Gastrocnemius medialis (tissue), 4 donors: ENCODE results near the gene C20orf202.

Experiments
- CTCF ChIP-seq, 5 experiments: fragments of 450-650 bp in 3 of 5; fragments of 200-600 bp in 2 of 5; sonication (generic) in 2 of 5; IDR thresholded peaks in 4 of 5; conservative IDR thresholded peaks in 1 of 5; 1 replicate in 4 of 5; 2 replicates in 1 of 5; pipeline ENCODE4 v1.5.1; 2016 to 2019; ENCODE audit warnings: antibody characterized with exemption in 5 of 5, mild to moderate bottlenecking in 3 of 5, moderate library complexity in 3 of 5
- POLR2A ChIP-seq, 2 donors: fragments of 450-650 bp; IDR thresholded peaks; one replicate each; pipeline ENCODE4 v1.6.1; 2017; ENCODE audit warnings: antibody characterized with exemption in 2 of 2, mild to moderate bottlenecking in 2 of 2, moderate library complexity in 2 of 2

DNA sequence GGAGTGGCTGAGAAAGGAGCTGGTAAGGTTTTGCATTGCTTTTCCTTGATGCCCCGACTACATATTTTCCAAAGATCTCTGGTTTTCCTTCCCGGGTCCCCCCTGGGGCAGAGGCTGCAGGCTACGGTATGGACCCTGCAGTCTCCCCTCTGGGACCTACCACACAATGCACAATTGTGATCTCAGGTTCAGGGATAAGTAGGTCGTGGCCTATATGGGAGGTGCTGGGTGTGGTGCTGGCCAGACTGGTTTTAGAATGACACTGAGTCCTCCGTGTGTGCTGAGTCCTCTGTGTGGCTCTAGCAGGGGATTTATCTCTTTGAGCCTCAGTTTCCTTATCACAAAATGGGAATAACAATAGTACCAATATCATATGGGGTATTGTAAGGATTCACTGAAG, 376 bp downstream of the C20orf202 start:
- no peak for TF ChIP-seq CTCF (IDR thresholded peaks at IDR 0.05 in 4 of 5, conservative IDR thresholded peaks at IDR 0.05 in 1 of 5)
- no peak for TF ChIP-seq POLR2A (IDR thresholded peaks at IDR 0.05)
